ENCODE data around the gene VASH1.

The VASH1 gene

GRCh38 chr14:76742966-76743365 is 18.3 kb upstream of the VASH1 start:
- peak; percentile 19 to 69 (median 60) for DNase-seq

- DNase-seq = no peak
Observed at GRCh38 chr14:76752744-76753143, 8.5 kb upstream of the VASH1 start.

GRCh38 chr14:76753541-76754198 is 7.6 kb upstream of the VASH1 start:
- peak in 2 of 4 experiments; percentile 41 for DNase-seq

GRCh38 chr14:76754586-76754985 is 6.7 kb upstream of the VASH1 start:
- no peak for DNase-seq

GRCh38 chr14:76755610-76756370 is 5.5 kb upstream of the VASH1 start:
- no peak for DNase-seq

GRCh38 chr14:76756371-76756750 is 4.9 kb upstream of the VASH1 start:
- no peak for DNase-seq

- DNase-seq = no peak
Observed at GRCh38 chr14:76759589-76759988, 1.7 kb upstream of the VASH1 start.

GRCh38 chr14:76760331-76761135 is 735 bp upstream of the VASH1 start:
- no peak for DNase-seq

GRCh38 chr14:76761960-76762410 is 717 bp downstream of the VASH1 start:
- DNase-seq = peak in 1 of 4 experiments; percentile 42

- DNase-seq = peak in 3 of 4 experiments; percentile 47 to 65 (median 55)
Observed at GRCh38 chr14:76762411-76763095, 1.3 kb downstream of the VASH1 start.

- DNase-seq = peak in 2 of 4 experiments; percentile 52 to 64
Observed at GRCh38 chr14:76763096-76764041, 2.1 kb downstream of the VASH1 start.

GRCh38 chr14:76765461-76765931 is 4.2 kb downstream of the VASH1 start:
- peak in 1 of 4 experiments; percentile 1 for DNase-seq

- peak; percentile 92 to 97 (median 96) for DNase-seq
Observed at GRCh38 chr14:76767681-76768656, 6.7 kb downstream of the VASH1 start.

- no peak for DNase-seq
Observed at GRCh38 chr14:76768671-76769500, 7.6 kb downstream of the VASH1 start.

GRCh38 chr14:76769636-76770292 is 8.5 kb downstream of the VASH1 start:
- peak in 1 of 4 experiments; percentile 5 for DNase-seq

GRCh38 chr14:76770521-76771436 is 9.5 kb downstream of the VASH1 start:
- DNase-seq = peak in 1 of 4 experiments; percentile 23

GRCh38 chr14:76771437-76771980 is 10.2 kb downstream of the VASH1 start:
- DNase-seq = peak in 1 of 4 experiments; percentile 32

Measured in suppressor macrophage (primary cell).